DOHH2 (cell line): ENCODE measurements around the gene ZWILCH.
A peak's percentile ranks its signal among the peaks of the same experiment; 100 is the strongest.

Experiments used
- H3F3A ChIP-seq: fragments of 200-600 bp; sonication (generic), shearing (Covaris generic); 2 replicates; pipeline ENCODE4 v1.6.0; 2016; ENCODE audit warnings: antibody characterized with exemption, mild to moderate bottlenecking; ENCODE audit not compliant: control insufficient read depth, insufficient read depth
- H3K27ac ChIP-seq: fragments of 200-600 bp; sonication (generic); 2 replicates; pipeline ENCODE4 v1.5.1; 2014; ENCODE audit warnings: low read depth, mild to moderate bottlenecking, low read length, moderate library complexity
- H3K27me3 ChIP-seq: fragments of 200-600 bp; sonication (generic); 2 replicates; pipeline ENCODE4 v1.6.1; 2014; ENCODE audit warnings: mild to moderate bottlenecking, low read length, mixed read lengths; ENCODE audit not compliant: control insufficient read depth
- H3K36me3 ChIP-seq: fragments of 200-600 bp; sonication (generic); 2 replicates; pipeline ENCODE4 v1.6.1; 2014; ENCODE audit warnings: mild to moderate bottlenecking, low read length, moderate library complexity, mixed read lengths; ENCODE audit not compliant: control insufficient read depth
- H3K4me1 ChIP-seq: fragments of 200-600 bp; sonication (generic); 2 replicates; pipeline ENCODE4 v1.6.1; 2014; ENCODE audit warnings: mild to moderate bottlenecking, low read length, mixed read lengths; ENCODE audit not compliant: control insufficient read depth
- H3K4me2 ChIP-seq: fragments of 200-600 bp; sonication (generic); 2 replicates; pipeline ENCODE4 v1.6.0; 2014; ENCODE audit warnings: mild to moderate bottlenecking, low read length, moderate library complexity
- H3K4me3 ChIP-seq: fragments of 200-600 bp; sonication (generic); 2 replicates; pipeline ENCODE4 v1.5.1; 2014; ENCODE audit warnings: mild to moderate bottlenecking, low read length, mixed read lengths
- H3K79me2 ChIP-seq: fragments of 200-600 bp; sonication (generic); 2 replicates; pipeline ENCODE4 v1.6.1; 2014; ENCODE audit warnings: mild to moderate bottlenecking, low read length, mixed read lengths; ENCODE audit not compliant: control insufficient read depth
- H3K9me2 ChIP-seq: fragments of 200-600 bp; sonication (generic); replicated peaks from 2 replicates; pipeline ENCODE4 v1.6.1; 2014; ENCODE audit warnings: mild to moderate bottlenecking, low read length, mixed read lengths; ENCODE audit not compliant: control insufficient read depth
- H3K9me3 ChIP-seq: fragments of 200-600 bp; sonication (generic); 2 replicates; pipeline ENCODE4 v1.6.1; 2014; ENCODE audit warnings: antibody characterized with exemption, low read length, mixed read lengths; ENCODE audit not compliant: control insufficient read depth, insufficient read depth
- H4K20me1 ChIP-seq: fragments of 200-600 bp; sonication (generic); 2 replicates; pipeline ENCODE4 v1.6.0; 2014; ENCODE audit warnings: low read depth, mild to moderate bottlenecking, antibody characterized with exemption, low read length, moderate library complexity; ENCODE audit not compliant: control insufficient read depth, insufficient read depth
- CTCF ChIP-seq: fragments of 200-600 bp; sonication (generic); IDR thresholded peaks from one replicate; pipeline ENCODE4 v1.5.1; 2014; ENCODE audit warnings: antibody characterized with exemption, mild to moderate bottlenecking, low read depth, low read length; ENCODE audit not compliant: poor library complexity, severe bottlenecking
- EZH2phosphoT487 ChIP-seq: fragments of 200-600 bp; sonication (generic); IDR thresholded peaks from 2 replicates; pipeline ENCODE4 v1.6.1; 2017; ENCODE audit warnings: borderline replicate concordance, mild to moderate bottlenecking, antibody characterized with exemption, low read length, moderate library complexity, mixed read lengths

The ZWILCH gene

GRCh38 chr15:66505818-66506217, 692 bp downstream of the ZWILCH start:
- Histone ChIP-seq H3K79me2 (peaks cover 91% of the 10 kb centered on the region), H3K9me3 (no peaks in the 10 kb centered on the region), H3K9me2 (no peaks in the 10 kb centered on the region), H3K27ac (peak overlapping the region; percentile 90), H3K27me3 (no peaks in the 10 kb centered on the region), H3K4me3 (peak overlapping the region; percentile 98), H3K4me1 (peaks cover 48% of the 10 kb centered on the region), H3K4me2 (peak overlapping the region; percentile 78), H3F3A (peaks cover 39% of the 10 kb centered on the region), H3K36me3 (peaks cover 71% of the 10 kb centered on the region), H4K20me1 (peaks cover 19% of the 10 kb centered on the region; the same call in 1 of the 2 replicates)
- TF ChIP-seq CTCF (no peak), EZH2phosphoT487 (no peak)

- no peaks in the 10 kb centered on the region for H3K9me3 ChIP-seq
- no peak overlapping the region for H3K4me3 ChIP-seq
- 0 out of 2 replicates have a peak overlapping the region, but pooled peaks have one; percentile 11 for H3K27ac ChIP-seq
- peak overlapping the region; percentile 38; the same call in 1 of the 2 replicates for H3K4me2 ChIP-seq
- H3K27me3 ChIP-seq = no peaks in the 10 kb centered on the region
- peaks cover 9% of the 10 kb centered on the region; the same call in 1 of the 2 replicates for H4K20me1 ChIP-seq
- H3K36me3 ChIP-seq = peaks cover 52% of the 10 kb centered on the region
- H3K79me2 ChIP-seq = peaks cover 65% of the 10 kb centered on the region
- peaks cover 23% of the 10 kb centered on the region for H3K4me1 ChIP-seq
- TF ChIP-seq CTCF = no peak
- no peak for TF ChIP-seq EZH2phosphoT487
- no peaks in the 10 kb centered on the region for H3K9me2 ChIP-seq
- H3F3A ChIP-seq = peaks cover 13% of the 10 kb centered on the region
These were observed 3.3 kb downstream of the ZWILCH start for GRCh38 chr15:66508293-66508883.

DNA sequence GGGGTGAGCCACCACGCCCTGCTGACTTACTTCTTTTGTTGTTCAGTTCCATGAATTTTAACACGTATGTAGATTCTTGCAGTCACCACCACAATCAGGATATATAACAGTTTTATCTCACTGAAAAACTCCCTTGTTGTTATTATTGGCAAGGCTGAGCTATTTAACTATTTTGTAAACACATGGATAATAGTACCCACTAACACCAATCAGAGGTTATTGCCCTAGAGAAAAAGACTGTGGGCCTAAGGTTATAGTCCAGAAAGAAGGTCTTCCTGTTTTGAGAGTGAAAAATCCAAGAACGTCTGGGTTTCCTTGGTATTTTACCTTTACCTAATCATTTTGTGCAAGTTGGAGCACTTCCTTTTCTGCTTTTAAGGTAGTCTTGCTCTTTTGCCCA, 9.5 kb downstream of the ZWILCH start:
- Histone ChIP-seq H3K9me3 (no peaks in the 10 kb centered on the region), H3K4me3 (no peak overlapping the region), H3K79me2 (peaks cover 6% of the 10 kb centered on the region), H3K27ac (no peak overlapping the region), H3K27me3 (no peaks in the 10 kb centered on the region), H3K36me3 (peaks cover 58% of the 10 kb centered on the region), H3F3A (peaks cover 3% of the 10 kb centered on the region; the same call in 1 of the 2 replicates), H4K20me1 (no peaks in the 10 kb centered on the region), H3K4me1 (no peaks in the 10 kb centered on the region), H3K9me2 (no peaks in the 10 kb centered on the region), H3K4me2 (no peak overlapping the region)
- TF ChIP-seq CTCF (no peak), EZH2phosphoT487 (no peak)
